Osteocyte (in vitro differentiated cells): ENCODE measurements around the gene BCAM. TPM values are rescaled to one million over a fixed set of nuclear protein-coding genes. Genes with fewer than 3 reads are reported as not detected.

Source experiments
- DNase-seq: peaks from one replicate; pipeline ENCODE4 v3.0.0; 2021; ENCODE audit warnings: mixed read lengths; ENCODE audit not compliant: unreplicated experiment; ENCODE audit errors: extremely low spot score
- H3K27ac Mint-ChIP-seq: one replicate; pipeline ENCODE4 v1.8.0; 2021; ENCODE audit warnings: mild to moderate bottlenecking, mixed read lengths; ENCODE audit not compliant: unreplicated experiment
- H3K27me3 Mint-ChIP-seq: one replicate; pipeline ENCODE4 v1.8.0; 2021; ENCODE audit warnings: mixed read lengths; ENCODE audit not compliant: unreplicated experiment
- H3K36me3 Mint-ChIP-seq: one replicate; pipeline ENCODE4 v1.8.0; 2021; ENCODE audit warnings: mixed read lengths; ENCODE audit not compliant: unreplicated experiment
- H3K4me1 Mint-ChIP-seq: one replicate; pipeline ENCODE4 v1.8.0; 2021; ENCODE audit warnings: mixed read lengths; ENCODE audit not compliant: unreplicated experiment
- H3K4me3 Mint-ChIP-seq: one replicate; pipeline ENCODE4 v1.8.0; 2021; ENCODE audit warnings: mild to moderate bottlenecking, moderate library complexity, mixed read lengths; ENCODE audit not compliant: unreplicated experiment
- H3K9me3 Mint-ChIP-seq: one replicate; pipeline ENCODE4 v1.8.0; 2021; ENCODE audit warnings: mixed read lengths; ENCODE audit not compliant: unreplicated experiment
- CTCF ChIP-seq: fragments of 200-600 bp; sonication (generic); IDR thresholded peaks from 2 replicates; pipeline ENCODE4 v1.5.0; 2021; ENCODE audit warnings: antibody characterized with exemption, mild to moderate bottlenecking, moderate library complexity
- total RNA-seq: library from RNA; stranded (reverse); gene quantifications from 2 replicates; pipeline ENCODE4 v1.2.1, GENCODE V29; 2021

BCAM gene
- total RNA-seq, 1 donor from 2014 or later = 8.8 TPM

- no peak overlapping the region for H3K4me3 Mint-ChIP-seq
- H3K27ac Mint-ChIP-seq = no peak overlapping the region
- DNase-seq = no peak
Measured at GRCh38 chr19:44813070-44813840, 4.4 kb downstream of the BCAM start.

GRCh38 chr19:44813841-44814470, 5.1 kb downstream of the BCAM start:
- Mint-ChIP-seq H3K9me3 (no peaks in the 10 kb centered on the region), H3K36me3 (peaks cover 6% of the 10 kb centered on the region)

More at GRCh38 chr19:44813070-44813840, 4.4 kb downstream of the BCAM start:
- peaks cover 21% of the 10 kb centered on the region for H3K4me1 Mint-ChIP-seq
- H3K9me3 Mint-ChIP-seq = no peaks in the 10 kb centered on the region
- H3K27me3 Mint-ChIP-seq = no peaks in the 10 kb centered on the region
- TF ChIP-seq CTCF = peak; percentile 11
- peaks cover 6% of the 10 kb centered on the region for H3K36me3 Mint-ChIP-seq

DNA sequence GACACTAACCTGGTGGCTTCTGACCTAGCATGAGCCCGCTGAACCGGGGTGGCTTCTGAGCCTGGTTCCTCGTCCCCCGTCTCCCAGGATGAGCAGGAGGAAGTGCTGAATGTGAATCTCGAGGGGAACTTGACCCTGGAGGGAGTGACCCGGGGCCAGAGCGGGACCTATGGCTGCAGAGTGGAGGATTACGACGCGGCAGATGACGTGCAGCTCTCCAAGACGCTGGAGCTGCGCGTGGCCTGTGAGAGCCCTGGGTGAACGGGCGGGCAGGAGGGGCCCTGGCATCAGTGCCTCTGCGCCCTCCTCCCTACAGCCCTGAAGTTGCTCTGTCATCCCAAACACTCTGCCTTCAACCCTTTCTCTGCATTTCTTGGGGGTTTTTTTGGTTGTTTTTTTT, 5.6 kb downstream of the BCAM start:
- Mint-ChIP-seq H3K27ac (no peak overlapping the region), H3K4me1 (peaks cover 12% of the 10 kb centered on the region), H3K4me3 (no peak overlapping the region), H3K27me3 (no peaks in the 10 kb centered on the region), H3K9me3 (no peaks in the 10 kb centered on the region), H3K36me3 (peaks cover 6% of the 10 kb centered on the region)
- DNase-seq = no peak
- no peak for TF ChIP-seq CTCF

More at GRCh38 chr19:44813841-44814470, 5.1 kb downstream of the BCAM start:
- H3K27me3 Mint-ChIP-seq = no peaks in the 10 kb centered on the region
- no peak for DNase-seq
- no peak overlapping the region for H3K4me3 Mint-ChIP-seq
- no peak for TF ChIP-seq CTCF
- no peak overlapping the region for H3K27ac Mint-ChIP-seq
- peaks cover 17% of the 10 kb centered on the region for H3K4me1 Mint-ChIP-seq

DNA sequence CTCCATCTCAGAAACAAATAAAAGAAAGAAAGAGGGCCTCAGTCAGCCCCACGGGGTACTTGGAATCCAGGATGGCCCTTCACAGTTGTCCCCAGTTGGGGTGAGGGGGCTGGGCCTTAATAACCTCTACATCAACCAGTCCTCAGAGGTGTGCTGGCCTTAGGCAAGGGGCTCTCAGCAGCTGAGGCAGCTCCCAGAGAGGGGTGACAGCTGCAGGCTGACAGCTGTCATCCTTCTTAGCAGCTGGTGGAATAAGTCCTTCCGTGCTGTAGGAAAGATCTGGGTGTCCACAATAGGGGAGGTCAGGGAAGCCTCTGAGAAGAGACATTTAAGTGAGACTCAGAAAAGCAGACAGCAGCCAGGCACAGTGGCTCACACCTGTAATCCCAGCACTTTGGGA, 7.4 kb downstream of the BCAM start:
- H3K36me3 Mint-ChIP-seq = peaks cover 6% of the 10 kb centered on the region
- TF ChIP-seq CTCF = no peak
- H3K4me3 Mint-ChIP-seq = no peak overlapping the region
- no peaks in the 10 kb centered on the region for H3K9me3 Mint-ChIP-seq
- no peak overlapping the region for H3K27ac Mint-ChIP-seq
- no peaks in the 10 kb centered on the region for H3K27me3 Mint-ChIP-seq
- H3K4me1 Mint-ChIP-seq = no peaks in the 10 kb centered on the region
- DNase-seq = no peak

GRCh38 chr19:44817725-44818465, 9.0 kb downstream of the BCAM start:
- Mint-ChIP-seq H3K9me3 (no peaks in the 10 kb centered on the region), H3K4me1 (no peaks in the 10 kb centered on the region), H3K27me3 (peaks cover 11% of the 10 kb centered on the region), H3K4me3 (no peak overlapping the region), H3K36me3 (peaks cover 6% of the 10 kb centered on the region), H3K27ac (no peak overlapping the region)
- no peak for TF ChIP-seq CTCF
- DNase-seq = no peak
